ENCODE results near the gene ZNRF2.

Gene ZNRF2

DNA sequence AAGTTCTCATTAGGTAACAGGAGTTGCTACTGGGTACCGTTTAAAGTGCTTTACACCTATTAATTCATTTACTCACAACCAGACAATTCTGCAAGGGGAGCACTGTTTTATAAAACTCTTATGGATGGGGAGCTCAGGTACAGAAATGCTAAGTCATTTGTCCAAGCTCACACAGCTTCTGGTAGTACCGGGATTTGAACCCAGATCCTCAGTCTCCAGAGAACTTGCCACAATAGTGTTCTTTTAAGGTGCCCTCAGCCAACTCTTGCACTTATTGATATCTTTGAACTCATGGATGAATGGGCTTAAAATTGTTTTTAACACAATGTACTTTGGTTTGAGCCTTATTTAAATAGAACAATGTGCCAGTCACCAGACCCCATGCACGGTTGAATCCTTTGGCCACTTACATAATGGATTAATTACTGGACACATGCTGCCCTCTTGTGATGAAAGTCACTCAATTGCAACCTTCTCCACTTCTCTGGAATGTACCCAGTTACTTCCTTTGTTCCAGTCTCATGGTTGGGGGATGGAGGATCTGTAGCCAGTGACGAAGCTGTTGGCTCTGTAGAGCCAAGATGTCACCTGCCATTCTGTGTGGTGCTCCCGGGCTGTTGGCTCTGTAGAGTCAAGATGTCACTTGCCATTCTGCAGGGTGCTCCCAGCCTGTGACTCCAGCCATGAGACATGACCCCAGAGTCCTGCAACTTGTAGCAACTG, 128.5 kb downstream of the ZNRF2 start:
- DNase-seq, result no peak

DNA sequence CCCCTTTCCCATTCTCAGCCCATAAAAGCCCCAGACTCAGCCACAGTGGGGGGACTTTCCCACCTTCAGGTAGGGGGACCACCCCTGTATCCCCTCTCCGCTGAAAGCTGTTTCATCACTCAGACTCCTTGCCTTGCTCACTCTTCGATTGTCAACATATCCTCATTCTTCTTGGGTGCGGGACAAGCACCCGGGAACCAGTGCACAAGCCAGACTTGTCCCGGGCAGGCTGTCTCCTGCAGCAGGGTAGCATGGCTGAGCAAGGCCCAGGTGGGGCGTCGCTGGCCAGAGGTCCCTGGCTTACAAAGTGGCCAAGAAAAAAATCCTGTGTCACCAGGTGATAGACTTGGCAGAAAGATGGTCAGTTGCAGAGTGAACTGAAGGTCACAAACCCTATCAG, 129.5 kb downstream of the ZNRF2 start:
- DNase-seq, result no peak

All from right hindlimb (tissue), 1 donor.